Stimulated activated naive CD8-positive, alpha-beta T cell treated with anti-CD3 and anti-CD28 coated beads, Interleukin-15, Interleukin-2, amounts not matched to agents 100 ng/mL and 50 ng/mL, for 24 hours (primary cell): ENCODE data around the gene NUP37.

Source experiments
- H3K27ac Mint-ChIP-seq: one replicate; pipeline ENCODE4 v1.8.0; 2021; ENCODE audit warnings: mild to moderate bottlenecking, mixed read lengths
- H3K27me3 Mint-ChIP-seq: one replicate; pipeline ENCODE4 v1.8.0; 2021; ENCODE audit warnings: mixed read lengths
- H3K36me3 Mint-ChIP-seq: one replicate; pipeline ENCODE4 v1.8.0; 2021; ENCODE audit warnings: low read depth, mixed read lengths
- H3K4me1 Mint-ChIP-seq: one replicate; pipeline ENCODE4 v1.8.0; 2021; ENCODE audit warnings: low read depth, mixed read lengths
- H3K4me3 Mint-ChIP-seq: one replicate; pipeline ENCODE4 v1.8.0; 2021; ENCODE audit warnings: mild to moderate bottlenecking, mixed read lengths
- H3K9me3 Mint-ChIP-seq: one replicate; pipeline ENCODE4 v1.8.0; 2021; ENCODE audit warnings: mixed read lengths

The NUP37 gene

DNA sequence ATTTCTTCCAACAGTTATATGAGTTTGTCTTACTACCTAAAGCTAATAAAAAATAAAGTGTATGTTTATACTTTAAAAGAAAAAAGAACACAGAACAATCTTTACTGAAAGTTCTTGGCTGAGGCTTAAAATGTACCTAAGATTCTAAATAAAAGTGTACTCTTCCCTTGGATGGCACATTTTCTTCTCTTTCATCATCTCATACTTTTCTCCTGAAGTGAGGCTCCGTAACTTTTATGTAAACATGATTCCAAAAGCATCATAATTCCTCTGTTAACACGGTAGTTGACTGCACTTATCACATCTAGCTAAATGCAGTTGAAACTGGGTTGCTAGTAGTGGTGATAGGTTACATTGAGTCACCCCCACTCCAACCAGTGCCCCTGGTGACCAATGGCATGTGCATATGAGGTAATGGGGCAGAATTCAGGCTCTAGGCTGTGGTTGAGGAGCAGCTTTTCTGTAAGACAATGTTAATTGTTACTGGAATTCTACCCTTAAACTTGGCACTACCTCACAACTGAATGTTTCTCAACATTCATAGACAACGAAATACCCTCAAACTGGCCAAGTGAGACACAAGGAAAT is 96.5 kb downstream of the NUP37 start:
- Mint-ChIP-seq H3K27ac (no peak overlapping the region), H3K9me3 (no peaks in the 10 kb centered on the region), H3K4me3 (no peak overlapping the region), H3K27me3 (no peaks in the 10 kb centered on the region), H3K4me1 (no peaks in the 10 kb centered on the region), H3K36me3 (peaks cover 31% of the 10 kb centered on the region)
